Activated B cell treated with CpG ODN at 0.5 μM for 24 hours (primary cell): Measurements from ENCODE around the gene MGAT4B. TPM values are rescaled to one million over a fixed set of nuclear protein-coding genes. Genes with fewer than 3 reads are reported as not detected.

Experiments
- ATAC-seq: fragments of 200-7000 bp; cut with Tn5 transposase; one replicate; pipeline ENCODE4 v1.10.0; 2021; ENCODE audit warnings: low read depth, mild to moderate bottlenecking, moderate library complexity
- CTCF ChIA-PET: fragments of 350-600 bp; sonication (Branson Sonifier 250); formaldehyde crosslinking; loops from one replicate; lab custom pipeline; 2021; ENCODE audit warnings: antibody characterized with exemption; lab: Charles Lee
- POLR2A ChIA-PET: fragments of 350-600 bp; sonication (Branson Sonifier 250); formaldehyde crosslinking; loops from one replicate; lab custom pipeline; 2021; ENCODE audit warnings: antibody characterized with exemption; lab: Charles Lee
- DNase-seq: peaks from one replicate; pipeline ENCODE4 v3.0.0; 2022
- H3K27ac Mint-ChIP-seq: one replicate; pipeline ENCODE4 v1.8.0; 2020; ENCODE audit warnings: mixed read lengths
- H3K27me3 Mint-ChIP-seq: one replicate; pipeline ENCODE4 v1.8.0; 2021; ENCODE audit warnings: mixed read lengths
- H3K36me3 Mint-ChIP-seq: one replicate; pipeline ENCODE4 v1.8.0; 2021; ENCODE audit warnings: low read depth, mixed read lengths
- H3K4me1 Mint-ChIP-seq: one replicate; pipeline ENCODE4 v1.8.0; 2021; ENCODE audit warnings: mixed read lengths
- H3K4me3 Mint-ChIP-seq: one replicate; pipeline ENCODE4 v1.8.0; 2020; ENCODE audit warnings: mild to moderate bottlenecking, mixed read lengths
- H3K9me3 Mint-ChIP-seq: one replicate; pipeline ENCODE4 v1.8.0; 2020; ENCODE audit warnings: mixed read lengths
- CTCF ChIP-seq: fragments of 200-600 bp; IDR thresholded peaks from one replicate; pipeline ENCODE4 v1.8.0; 2022; ENCODE audit warnings: antibody characterized with exemption, mild to moderate bottlenecking
- intact Hi-C: fragments of 100-400 bp; cut with micrococcal nuclease; formaldehyde crosslinking; loops from one replicate; pipeline ENCODE4 v1.15.1; 2024
- total RNA-seq: library from RNA; stranded (reverse); gene quantifications from 2 replicates; pipeline ENCODE4 v1.2.3, GENCODE V29; 2022

The MGAT4B gene
- total RNA-seq, 1 donor from 2014 or later, result 85.3 TPM

DNA sequence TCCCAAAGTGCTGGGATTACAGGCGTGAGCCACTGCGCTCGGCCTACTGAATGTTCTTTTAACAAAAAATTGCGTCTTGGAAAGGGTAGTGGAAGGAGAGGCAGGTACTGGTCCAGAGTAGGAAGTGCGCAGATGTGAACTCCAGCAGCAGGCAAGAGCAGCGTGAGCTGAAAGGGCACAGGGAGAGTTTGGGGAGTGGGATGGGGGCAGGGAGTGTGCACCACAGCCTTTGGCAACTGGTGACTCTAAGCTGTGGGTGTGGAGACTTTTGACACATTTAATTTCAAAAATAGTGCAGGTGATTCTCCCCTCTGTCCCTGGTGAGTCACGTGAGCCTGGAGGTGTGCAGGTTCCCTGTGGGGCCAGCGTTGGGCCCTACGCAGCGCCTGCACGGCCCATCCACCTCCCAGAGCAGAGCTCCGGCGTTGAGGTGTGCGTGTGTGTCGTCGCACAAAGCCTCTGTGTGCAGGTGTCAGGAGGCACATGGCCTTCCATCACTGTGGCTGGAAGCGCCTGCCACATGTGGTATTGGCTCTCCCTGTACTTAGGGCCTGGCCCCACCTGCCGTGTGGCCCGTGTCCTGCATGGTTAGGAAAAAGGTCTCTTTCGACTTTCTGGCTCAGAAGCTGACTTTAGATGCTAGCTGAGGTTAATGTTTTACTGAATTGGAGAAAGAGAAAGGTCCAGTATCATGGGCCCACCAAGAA lies 25.5 kb upstream of the MGAT4B start:
- POLR2A ChIA-PET, result interaction anchor here (0.6 to 1.0 kb wide), 2 partner anchors 12 to 13 kb away, joined by 8 to 10 read pairs; no protein-coding TSS in a partner anchor
- intact Hi-C loops, result no loop called here
- H3K36me3 Mint-ChIP-seq, result peaks cover 84% of the 10 kb centered on the region
- CTCF ChIA-PET, result interaction anchor here (0.8 kb wide), 1 partner anchor 19 kb away, joined by 3 read pairs; no protein-coding TSS in a partner anchor
- H3K4me3 Mint-ChIP-seq, result no peak overlapping the region
- no peak for DNase-seq
- H3K27me3 Mint-ChIP-seq, result no peaks in the 10 kb centered on the region
- H3K27ac Mint-ChIP-seq, result no peak overlapping the region
- peaks cover 28% of the 10 kb centered on the region for H3K4me1 Mint-ChIP-seq
- no peak for ATAC-seq
- no peak for TF ChIP-seq CTCF
- H3K9me3 Mint-ChIP-seq, result no peaks in the 10 kb centered on the region

DNA sequence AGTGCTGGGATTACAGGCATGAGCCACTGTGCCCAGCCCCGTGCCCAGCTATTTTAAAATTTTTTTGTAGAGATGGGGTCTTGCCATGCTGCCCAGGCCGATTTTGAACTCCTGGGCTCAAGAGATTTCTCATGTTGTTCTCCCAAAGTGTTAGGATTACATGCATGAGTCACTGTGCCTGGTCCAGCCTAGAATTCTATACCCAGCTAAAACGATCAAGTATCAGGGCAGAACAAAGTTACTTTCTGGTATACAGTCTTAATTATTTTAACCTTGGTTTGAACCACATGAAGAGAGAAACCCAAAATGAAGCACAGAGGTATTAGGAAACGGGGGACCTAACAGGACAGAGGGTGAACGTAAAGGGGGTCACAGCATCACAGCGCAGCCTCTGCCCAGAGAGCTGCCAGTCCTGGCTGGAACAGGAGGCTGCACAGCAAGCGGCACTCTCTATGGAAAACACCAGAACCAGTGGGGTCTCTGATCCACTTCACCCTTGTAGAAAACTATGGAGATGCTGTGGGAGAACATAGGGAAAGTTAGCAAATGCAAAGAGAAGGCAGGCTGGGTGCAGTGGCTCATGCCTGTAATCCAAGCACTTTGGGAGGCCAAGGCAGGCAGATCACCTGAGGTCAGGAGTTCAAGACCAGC lies 24.3 kb upstream of the MGAT4B start:
- Mint-ChIP-seq H3K9me3 (no peaks in the 10 kb centered on the region), H3K4me1 (peaks cover 21% of the 10 kb centered on the region), H3K36me3 (peaks cover 83% of the 10 kb centered on the region), H3K4me3 (no peak overlapping the region), H3K27ac (no peak overlapping the region), H3K27me3 (no peaks in the 10 kb centered on the region)
- no peak for DNase-seq
- intact Hi-C loops, result no loop called here
- no peak for TF ChIP-seq CTCF
- POLR2A ChIA-PET, result interaction anchor here (0.6 kb wide), 1 partner anchor 12 kb away, joined by 8 read pairs; no protein-coding TSS in a partner anchor
- CTCF ChIA-PET, result interaction anchor here (1.7 kb wide), 1 partner anchor 29 kb away, joined by 5 read pairs; no protein-coding TSS in a partner anchor
- ATAC-seq, result no peak

DNA sequence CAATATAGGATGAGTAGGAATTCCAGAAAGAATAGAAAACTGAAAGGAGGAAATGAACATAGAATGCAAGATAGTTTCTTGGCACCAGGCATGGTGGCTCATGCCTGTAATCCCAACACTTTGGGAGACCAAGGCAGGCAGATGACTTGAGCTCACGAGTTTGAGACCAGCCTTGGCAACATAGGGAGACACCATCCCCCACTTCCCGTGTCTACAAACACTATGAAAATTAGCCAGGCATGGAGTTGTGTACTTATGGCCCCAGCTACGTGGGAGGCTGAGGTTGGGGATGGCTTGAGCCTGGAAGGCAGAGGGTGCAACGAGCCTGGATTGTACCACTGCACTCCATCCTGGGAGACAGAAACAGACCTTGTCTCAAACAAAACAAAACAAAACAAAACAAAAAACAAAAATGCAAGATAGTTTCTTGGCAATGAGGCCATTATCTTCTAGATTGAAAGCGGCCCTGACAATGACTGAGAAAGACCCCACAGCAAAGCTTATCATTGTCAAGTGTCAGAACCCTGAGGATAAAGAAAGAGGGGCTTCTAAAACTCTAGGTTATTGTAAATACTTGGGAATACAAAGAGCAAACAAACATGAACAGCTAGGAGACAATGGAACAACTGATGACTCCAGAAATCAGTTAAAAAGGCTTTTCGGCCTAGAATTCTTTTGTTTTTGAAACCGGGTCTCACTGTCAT lies 23.2 kb upstream of the MGAT4B start:
- intact Hi-C loops, result no loop called here
- Mint-ChIP-seq H3K36me3 (peaks cover 87% of the 10 kb centered on the region), H3K27ac (peak overlapping the region; percentile 12), H3K9me3 (no peaks in the 10 kb centered on the region), H3K4me3 (no peak overlapping the region), H3K4me1 (peaks cover 22% of the 10 kb centered on the region), H3K27me3 (no peaks in the 10 kb centered on the region)
- no peak for ATAC-seq
- TF ChIP-seq CTCF, result no peak
- CTCF ChIA-PET, result interaction anchor here (1.7 kb wide), 1 partner anchor 28 kb away, joined by 5 read pairs; no protein-coding TSS in a partner anchor
- DNase-seq, result no peak
- POLR2A ChIA-PET, result interaction anchor here (0.6 kb wide), 1 partner anchor 17 kb away, joined by 8 read pairs; no protein-coding TSS in a partner anchor

GRCh38 chr5:179828756-179829421 lies 22.2 kb upstream of the MGAT4B start:
- intact Hi-C loops, result no loop called here
- no peaks in the 10 kb centered on the region for H3K9me3 Mint-ChIP-seq
- POLR2A ChIA-PET, result interaction anchor here (1.0 kb wide), 1 partner anchor 26 kb away, joined by 7 read pairs; no protein-coding TSS in a partner anchor

More at GRCh38 chr5:179828756-179829421, 22.2 kb upstream of the MGAT4B start:
- no peak overlapping the region for H3K4me3 Mint-ChIP-seq
- peaks cover 27% of the 10 kb centered on the region for H3K4me1 Mint-ChIP-seq
- H3K27ac Mint-ChIP-seq, result no peak overlapping the region
- no peaks in the 10 kb centered on the region for H3K27me3 Mint-ChIP-seq
- CTCF ChIA-PET, result no interaction called here
- DNase-seq (no peak), ATAC-seq (no peak)
- peaks cover 96% of the 10 kb centered on the region for H3K36me3 Mint-ChIP-seq
- TF ChIP-seq CTCF, result no peak
